GM10266 (cell line): ENCODE data around the gene KCNN3.

Source experiments
- DNase-seq: peaks from one replicate; pipeline ENCODE4 v3.0.0; 2012; ENCODE audit errors: extremely low spot score
- CTCF ChIP-seq: IDR thresholded peaks from 2 replicates; pipeline ENCODE4 v1.5.1; 2012; ENCODE audit warnings: mild to moderate bottlenecking, low read depth; ENCODE audit not compliant: control insufficient read depth, insufficient read depth; ENCODE audit errors: missing control alignments

Gene KCNN3

GRCh38 chr1:154739654-154740053 lies 130.4 kb downstream of the KCNN3 start:
- no peak for TF ChIP-seq CTCF
- no peak for DNase-seq

- TF ChIP-seq CTCF = no peak
- no peak for DNase-seq
Measured at GRCh38 chr1:154736841-154737240, 133.2 kb downstream of the KCNN3 start.

GRCh38 chr1:154735804-154736168 lies 134.3 kb downstream of the KCNN3 start:
- TF ChIP-seq CTCF = no peak
- DNase-seq = no peak

GRCh38 chr1:154735061-154735803 lies 134.8 kb downstream of the KCNN3 start:
- no peak for TF ChIP-seq CTCF
- no peak for DNase-seq

- no peak for DNase-seq
- no peak for TF ChIP-seq CTCF
Measured at GRCh38 chr1:154733621-154734020, 136.5 kb downstream of the KCNN3 start.

GRCh38 chr1:154730986-154731489 lies 139.0 kb downstream of the KCNN3 start:
- no peak for TF ChIP-seq CTCF
- no peak for DNase-seq

- no peak for TF ChIP-seq CTCF
- no peak for DNase-seq
Measured at GRCh38 chr1:154730259-154730658, 139.8 kb downstream of the KCNN3 start.
